ENCODE data around the gene POMP. TPM values are rescaled to one million over a fixed set of nuclear protein-coding genes. Genes with fewer than 3 reads are reported as not detected.

The POMP gene
- total RNA-seq, 2 experiments from 2014 or later = 134 TPM

GRCh38 chr13:28626266-28626665, 32.7 kb upstream of the POMP start:
- Mint-ChIP-seq H3K36me3 (no peaks in the 10 kb centered on the region), H3K4me3 (no peak overlapping the region), H3K4me1 (peaks cover 5% of the 10 kb centered on the region), H3K27me3 (peaks cover 8% of the 10 kb centered on the region), H3K9me3 (no peaks in the 10 kb centered on the region), H3K27ac (no peak overlapping the region)
- DNase-seq = no peak

GRCh38 chr13:28628241-28628640, 30.7 kb upstream of the POMP start:
- H3K27ac Mint-ChIP-seq = no peak overlapping the region
- no peaks in the 10 kb centered on the region for H3K9me3 Mint-ChIP-seq
- no peaks in the 10 kb centered on the region for H3K36me3 Mint-ChIP-seq
- peaks cover 8% of the 10 kb centered on the region for H3K27me3 Mint-ChIP-seq
- DNase-seq = no peak
- H3K4me1 Mint-ChIP-seq = peaks cover 5% of the 10 kb centered on the region
- H3K4me3 Mint-ChIP-seq = no peak overlapping the region

GRCh38 chr13:28630869-28631268, 28.1 kb upstream of the POMP start:
- Mint-ChIP-seq H3K36me3 (no peaks in the 10 kb centered on the region), H3K4me1 (no peaks in the 10 kb centered on the region), H3K27ac (no peak overlapping the region), H3K27me3 (peaks cover 16% of the 10 kb centered on the region), H3K4me3 (no peak overlapping the region), H3K9me3 (no peaks in the 10 kb centered on the region)
- DNase-seq = no peak

- Mint-ChIP-seq H3K27me3 (peaks cover 18% of the 10 kb centered on the region), H3K27ac (no peak overlapping the region), H3K9me3 (no peaks in the 10 kb centered on the region), H3K4me1 (peaks cover 3% of the 10 kb centered on the region), H3K4me3 (no peak overlapping the region), H3K36me3 (no peaks in the 10 kb centered on the region)
- no peak for DNase-seq
Measured at GRCh38 chr13:28631801-28632200, 27.1 kb upstream of the POMP start.

DNA sequence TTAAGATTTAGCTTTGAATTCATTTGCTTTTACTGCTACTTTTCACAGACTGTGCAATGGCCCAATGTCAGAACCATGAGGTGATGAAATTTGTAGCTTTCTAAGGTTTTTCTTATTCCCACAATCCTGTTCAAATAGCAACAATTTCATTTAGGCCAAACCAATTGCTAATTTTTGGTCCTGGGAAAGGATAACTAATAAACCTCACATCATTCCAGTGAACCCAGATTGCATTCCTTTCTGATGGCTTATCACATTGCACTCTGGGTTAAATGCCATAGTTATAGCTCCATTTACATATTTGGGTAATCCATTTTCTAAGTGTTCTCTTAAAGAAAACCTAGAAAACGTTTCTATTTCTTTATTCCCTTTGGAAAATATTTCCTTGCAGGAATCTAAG, 22.9 kb upstream of the POMP start:
- no peak for DNase-seq
- Mint-ChIP-seq H3K27ac (no peak overlapping the region), H3K9me3 (no peaks in the 10 kb centered on the region), H3K4me1 (peaks cover 12% of the 10 kb centered on the region), H3K4me3 (no peak overlapping the region), H3K36me3 (no peaks in the 10 kb centered on the region), H3K27me3 (peaks cover 18% of the 10 kb centered on the region)

DNA sequence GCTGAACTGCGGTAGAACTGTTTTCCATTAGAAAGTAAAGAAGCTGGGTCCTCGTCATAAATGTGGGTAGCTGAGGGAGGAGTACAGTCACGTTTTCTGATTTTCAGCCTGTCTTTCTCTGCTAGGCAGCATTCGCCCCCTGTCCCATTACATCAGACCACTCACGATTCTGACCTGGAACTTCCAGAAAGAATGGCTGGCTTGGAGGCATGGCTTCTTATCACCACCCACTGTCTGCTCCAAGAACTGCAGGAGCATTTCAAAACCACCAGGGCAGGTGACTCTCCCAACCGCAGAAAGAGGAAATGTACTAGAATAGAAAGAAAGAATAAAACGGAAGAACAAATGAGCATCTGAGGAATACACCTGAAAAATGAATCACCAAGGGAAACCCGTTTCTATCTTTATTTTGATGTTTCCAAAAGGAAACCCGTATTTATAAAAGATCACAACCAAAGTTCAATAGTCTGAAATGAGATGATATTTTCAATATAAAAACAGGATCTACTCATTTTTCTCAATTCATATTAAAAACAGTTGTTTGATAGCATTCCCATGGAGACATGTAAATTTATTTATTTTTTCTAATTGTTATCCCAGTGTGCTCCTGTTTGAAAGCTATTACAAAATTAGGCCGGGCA, 22.1 kb upstream of the POMP start:
- Mint-ChIP-seq H3K4me1 (peaks cover 12% of the 10 kb centered on the region), H3K27me3 (peaks cover 18% of the 10 kb centered on the region), H3K4me3 (no peak overlapping the region), H3K27ac (no peak overlapping the region), H3K9me3 (no peaks in the 10 kb centered on the region), H3K36me3 (no peaks in the 10 kb centered on the region)
- DNase-seq = peak; percentile 43

DNA sequence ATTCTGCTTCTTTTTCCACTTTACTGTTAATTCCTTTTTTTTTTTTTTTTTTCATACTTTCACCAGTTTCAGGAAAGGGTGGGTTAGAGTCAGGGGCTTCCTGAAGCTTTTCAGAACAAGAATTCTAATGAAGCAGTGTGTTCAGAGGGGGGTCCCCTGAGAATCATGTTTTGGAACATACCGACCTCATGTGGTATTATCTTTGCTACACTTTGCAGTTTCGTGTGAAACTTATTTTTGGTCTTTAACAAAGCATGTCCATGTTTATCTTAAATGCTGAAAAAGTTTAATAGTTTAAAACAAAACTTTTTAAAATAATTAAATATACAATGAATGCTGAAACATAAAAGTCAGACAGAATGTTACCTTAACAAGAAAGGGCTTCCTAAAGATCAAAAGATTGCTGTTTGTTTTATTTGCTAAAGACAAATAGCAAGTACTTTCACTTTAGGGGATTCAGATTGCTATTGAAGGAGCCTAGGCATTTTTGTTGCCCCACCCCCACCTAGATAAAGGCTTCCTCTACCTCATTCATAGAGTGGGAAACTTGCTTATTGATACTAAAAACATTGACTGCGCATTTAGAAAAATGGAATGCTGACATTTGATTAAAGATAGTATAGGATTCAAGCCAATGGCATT, 21.1 kb upstream of the POMP start:
- H3K9me3 Mint-ChIP-seq = no peaks in the 10 kb centered on the region
- H3K36me3 Mint-ChIP-seq = no peaks in the 10 kb centered on the region
- no peak overlapping the region for H3K4me3 Mint-ChIP-seq
- no peak overlapping the region for H3K27ac Mint-ChIP-seq
- no peak for DNase-seq
- peaks cover 12% of the 10 kb centered on the region for H3K4me1 Mint-ChIP-seq
- peaks cover 18% of the 10 kb centered on the region for H3K27me3 Mint-ChIP-seq

DNA sequence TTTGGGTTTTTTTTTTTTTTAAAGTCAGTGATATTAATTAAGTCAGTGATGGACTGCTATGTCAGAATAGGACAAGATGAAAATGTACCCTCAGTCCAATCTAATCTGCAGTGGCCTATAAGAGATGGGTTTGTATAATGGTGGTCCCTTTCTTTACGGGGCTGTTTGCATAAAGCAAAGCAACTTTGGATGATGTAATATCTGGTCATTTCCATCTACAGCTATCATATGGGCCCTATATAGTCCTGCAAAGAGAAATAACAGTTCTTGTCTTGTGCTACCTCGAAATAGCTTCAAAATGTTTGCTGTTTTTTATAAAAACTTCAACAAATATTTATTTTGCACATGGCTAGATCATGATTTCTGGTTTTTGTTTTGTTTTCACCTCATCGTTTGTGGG, 20.2 kb upstream of the POMP start:
- Mint-ChIP-seq H3K27ac (no peak overlapping the region), H3K4me3 (no peak overlapping the region), H3K9me3 (no peaks in the 10 kb centered on the region), H3K36me3 (no peaks in the 10 kb centered on the region), H3K4me1 (peaks cover 12% of the 10 kb centered on the region), H3K27me3 (peaks cover 18% of the 10 kb centered on the region)
- DNase-seq = no peak

- no peak for DNase-seq
- H3K27me3 Mint-ChIP-seq = peaks cover 11% of the 10 kb centered on the region
- H3K9me3 Mint-ChIP-seq = no peaks in the 10 kb centered on the region
- H3K4me3 Mint-ChIP-seq = no peak overlapping the region
- H3K27ac Mint-ChIP-seq = no peak overlapping the region
- H3K36me3 Mint-ChIP-seq = peaks cover 3% of the 10 kb centered on the region
- peaks cover 12% of the 10 kb centered on the region for H3K4me1 Mint-ChIP-seq
Measured at GRCh38 chr13:28640861-28641599, 17.9 kb upstream of the POMP start.

- no peaks in the 10 kb centered on the region for H3K9me3 Mint-ChIP-seq
- H3K4me3 Mint-ChIP-seq = no peak overlapping the region
- no peak for DNase-seq
- H3K36me3 Mint-ChIP-seq = peaks cover 3% of the 10 kb centered on the region
- H3K27ac Mint-ChIP-seq = no peak overlapping the region
- H3K27me3 Mint-ChIP-seq = peaks cover 10% of the 10 kb centered on the region
- peaks cover 12% of the 10 kb centered on the region for H3K4me1 Mint-ChIP-seq
Measured at GRCh38 chr13:28641600-28641926, 17.4 kb upstream of the POMP start.

DNA sequence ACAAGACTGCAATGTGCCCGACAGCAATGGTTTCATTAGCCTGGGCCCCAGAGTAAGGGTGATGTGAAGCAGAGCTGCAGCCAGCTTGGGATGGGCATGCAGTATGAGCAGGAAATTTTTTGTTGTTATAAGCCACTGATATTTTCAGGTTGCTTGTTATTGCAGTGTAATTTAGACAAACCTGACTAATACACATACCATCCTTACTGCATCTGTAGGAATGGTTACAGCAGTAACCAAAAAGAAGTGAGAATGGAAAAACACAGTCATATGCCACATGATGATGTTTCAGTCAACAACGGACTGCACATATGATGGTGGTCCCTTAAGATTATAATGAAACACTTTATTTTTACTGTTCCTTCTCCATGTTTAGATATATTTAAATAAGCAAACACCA, 8.6 kb upstream of the POMP start:
- Mint-ChIP-seq H3K36me3 (peaks cover 24% of the 10 kb centered on the region), H3K27me3 (no peaks in the 10 kb centered on the region), H3K9me3 (no peaks in the 10 kb centered on the region), H3K4me3 (no peak overlapping the region), H3K27ac (peak overlapping the region; percentile 58), H3K4me1 (peaks cover 31% of the 10 kb centered on the region)
- no peak for DNase-seq

GRCh38 chr13:28651810-28652401, 7.0 kb upstream of the POMP start:
- peaks cover 43% of the 10 kb centered on the region for H3K4me1 Mint-ChIP-seq
- peaks cover 28% of the 10 kb centered on the region for H3K36me3 Mint-ChIP-seq
- DNase-seq = no peak
- no peaks in the 10 kb centered on the region for H3K27me3 Mint-ChIP-seq
- H3K9me3 Mint-ChIP-seq = no peaks in the 10 kb centered on the region
- H3K27ac Mint-ChIP-seq = peak overlapping the region; percentile 16
- H3K4me3 Mint-ChIP-seq = no peak overlapping the region

DNA sequence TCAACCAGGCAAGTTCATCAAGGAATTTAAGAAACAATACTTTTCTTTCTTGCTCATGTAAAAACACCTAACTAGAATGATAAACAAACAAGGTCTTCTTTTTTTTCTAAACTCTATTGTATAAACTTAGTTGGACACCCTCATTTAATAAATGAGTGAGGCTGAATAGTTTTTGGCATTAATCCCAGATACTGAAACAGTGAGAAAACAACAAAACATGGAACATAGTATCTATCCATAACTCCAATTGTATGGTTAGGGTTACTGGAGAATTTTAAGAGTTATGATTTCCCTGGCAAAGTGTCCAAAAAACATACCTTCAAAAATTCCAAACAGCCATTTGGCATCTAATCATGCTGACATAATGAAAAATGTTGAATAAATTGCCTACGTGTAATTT, 5.8 kb upstream of the POMP start:
- H3K4me1 Mint-ChIP-seq = peaks cover 46% of the 10 kb centered on the region
- H3K9me3 Mint-ChIP-seq = no peaks in the 10 kb centered on the region
- peaks cover 36% of the 10 kb centered on the region for H3K36me3 Mint-ChIP-seq
- H3K27ac Mint-ChIP-seq = no peak overlapping the region
- no peaks in the 10 kb centered on the region for H3K27me3 Mint-ChIP-seq
- no peak overlapping the region for H3K4me3 Mint-ChIP-seq
- no peak for DNase-seq

- peaks cover 45% of the 10 kb centered on the region for H3K4me1 Mint-ChIP-seq
- H3K27me3 Mint-ChIP-seq = no peaks in the 10 kb centered on the region
- peaks cover 38% of the 10 kb centered on the region for H3K36me3 Mint-ChIP-seq
- no peaks in the 10 kb centered on the region for H3K9me3 Mint-ChIP-seq
- no peak overlapping the region for H3K4me3 Mint-ChIP-seq
- H3K27ac Mint-ChIP-seq = no peak overlapping the region
- DNase-seq = no peak
Measured at GRCh38 chr13:28654276-28654675, 4.7 kb upstream of the POMP start.

DNA sequence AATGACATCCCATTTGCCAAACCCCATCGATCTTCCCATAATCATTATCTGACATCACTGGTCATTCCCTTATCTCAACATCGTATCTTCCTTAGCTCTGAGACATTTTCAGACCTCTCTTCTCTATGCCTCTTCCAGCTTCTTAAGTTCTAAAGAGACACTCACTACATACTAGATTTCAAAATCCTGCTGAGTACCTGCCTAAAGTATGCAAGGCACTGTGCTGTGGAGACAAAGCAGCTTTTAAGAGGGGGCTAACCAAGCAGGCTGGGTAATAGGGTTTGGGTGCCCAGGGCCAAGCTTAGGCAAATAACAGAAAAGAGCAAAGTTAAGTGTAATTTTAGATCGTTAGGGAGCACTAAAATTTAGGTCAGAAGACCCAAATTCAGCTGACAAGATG, 3.4 kb upstream of the POMP start:
- no peak overlapping the region for H3K27ac Mint-ChIP-seq
- H3K27me3 Mint-ChIP-seq = no peaks in the 10 kb centered on the region
- peaks cover 42% of the 10 kb centered on the region for H3K4me1 Mint-ChIP-seq
- DNase-seq = no peak
- H3K36me3 Mint-ChIP-seq = peaks cover 39% of the 10 kb centered on the region
- H3K4me3 Mint-ChIP-seq = no peak overlapping the region
- H3K9me3 Mint-ChIP-seq = no peaks in the 10 kb centered on the region
